WTC11 (cell line): ENCODE measurements around the gene STK35. TPM values are rescaled to one million over a fixed set of nuclear protein-coding genes. Genes with fewer than 3 reads are reported as not detected.

Experiments used
- ATAC-seq: fragments of 200-7000 bp; cut with Tn5 transposase; 2 replicates; pipeline ENCODE4 v1.10.0; 2021; ENCODE audit warnings: mild to moderate bottlenecking, moderate library complexity
- CTCF ChIA-PET: fragments of 300-600 bp; sonication (Branson Sonifier 250); formaldehyde crosslinking; loops from one replicate; lab custom pipeline; 2021; ENCODE audit warnings: antibody characterized with exemption; lab: Charles Lee
- POLR2A ChIA-PET: fragments of 350-600 bp; sonication (Branson Sonifier 250); formaldehyde crosslinking; loops from one replicate; lab custom pipeline; 2021; ENCODE audit warnings: antibody characterized with exemption; lab: Charles Lee
- DNase-seq: peaks from one replicate; pipeline ENCODE4 v3.0.0; 2021; ENCODE audit warnings: low spot score
- H3K27ac Mint-ChIP-seq: 2 replicates; pipeline ENCODE4 v1.8.0; 2021; ENCODE audit warnings: mixed read lengths
- H3K27me3 Mint-ChIP-seq: 2 replicates; pipeline ENCODE4 v1.8.0; 2021; ENCODE audit warnings: low read depth, mild to moderate bottlenecking, moderate library complexity, mixed read lengths
- H3K36me3 Mint-ChIP-seq: 2 replicates; pipeline ENCODE4 v1.8.0; 2021; ENCODE audit warnings: mixed read lengths
- H3K4me1 Mint-ChIP-seq: 2 replicates; pipeline ENCODE4 v1.8.0; 2022; ENCODE audit warnings: mixed read lengths
- H3K4me3 Mint-ChIP-seq: 2 replicates; pipeline ENCODE4 v1.8.0; 2021; ENCODE audit warnings: mild to moderate bottlenecking, moderate library complexity, mixed read lengths
- H3K9me3 Mint-ChIP-seq: 2 replicates; pipeline ENCODE4 v1.8.0; 2021; ENCODE audit warnings: mixed read lengths
- AR ChIP-seq: fragments of 250-450 bp; sonication (Bioruptor Pico); IDR thresholded peaks from 2 replicates; pipeline ENCODE4 v1.9.0; 2021; ENCODE audit warnings: mild to moderate bottlenecking
- ATF1 ChIP-seq: sonication (generic); formaldehyde crosslinking; IDR thresholded peaks from 2 replicates; pipeline ENCODE4 v1.8.1; 2023; ENCODE audit warnings: mild to moderate bottlenecking, moderate library complexity, missing genetic modification reagents
- ATF2 ChIP-seq: sonication (generic); formaldehyde crosslinking; IDR thresholded peaks from 2 replicates; pipeline ENCODE4 v1.8.1; 2022; ENCODE audit warnings: low read depth, missing genetic modification reagents, borderline replicate concordance
- E2F5 ChIP-seq: sonication (generic); formaldehyde crosslinking; IDR thresholded peaks from 2 replicates; pipeline ENCODE4 v1.8.1; 2022; ENCODE audit warnings: mild to moderate bottlenecking, moderate library complexity, missing genetic modification reagents
- ELF4 ChIP-seq: sonication (generic); formaldehyde crosslinking; IDR thresholded peaks from 2 replicates; pipeline ENCODE4 v1.8.1; 2022; ENCODE audit warnings: low read depth, mild to moderate bottlenecking, moderate library complexity, missing genetic modification reagents
- ERG ChIP-seq: fragments of 250-450 bp; sonication (Bioruptor Pico); IDR thresholded peaks from 2 replicates; pipeline ENCODE4 v1.8.0; 2021; ENCODE audit warnings: mild to moderate bottlenecking
- ETV6 ChIP-seq: sonication (generic); formaldehyde crosslinking; IDR thresholded peaks from 2 replicates; pipeline ENCODE4 v1.8.1; 2022; ENCODE audit warnings: mild to moderate bottlenecking, missing genetic modification reagents
- FOXP1 ChIP-seq: sonication (generic); formaldehyde crosslinking; IDR thresholded peaks from 2 replicates; pipeline ENCODE4 v1.8.0; 2022; ENCODE audit warnings: missing genetic modification reagents, mild to moderate bottlenecking, moderate library complexity, borderline replicate concordance
- GTF2I ChIP-seq: fragments of 250-450 bp; sonication (Bioruptor Pico); conservative IDR thresholded peaks from 2 replicates; pipeline ENCODE4 v1.4.0; 2021; ENCODE audit warnings: mild to moderate bottlenecking
- IRF2 ChIP-seq: sonication (generic); formaldehyde crosslinking; IDR thresholded peaks from 2 replicates; pipeline ENCODE4 v1.8.0; 2022; ENCODE audit warnings: low read depth, missing genetic modification reagents, borderline replicate concordance
- KAT7 ChIP-seq: sonication (generic); formaldehyde crosslinking; IDR thresholded peaks from 2 replicates; pipeline ENCODE4 v1.8.1; 2023; ENCODE audit warnings: missing genetic modification reagents, mild to moderate bottlenecking, borderline replicate concordance
- NR1H2 ChIP-seq: sonication (generic); formaldehyde crosslinking; IDR thresholded peaks from 2 replicates; pipeline ENCODE4 v1.9.0; 2021; ENCODE audit warnings: mild to moderate bottlenecking, moderate library complexity, missing genetic modification reagents
- NR3C1 ChIP-seq: sonication (generic); formaldehyde crosslinking; conservative IDR thresholded peaks from 2 replicates; pipeline ENCODE4 v1.8.1; 2023; ENCODE audit warnings: low read depth, mild to moderate bottlenecking, missing genetic modification reagents
- TEAD4 ChIP-seq: sonication (generic); formaldehyde crosslinking; IDR thresholded peaks from 2 replicates; pipeline ENCODE4 v1.8.0; 2022; ENCODE audit warnings: mild to moderate bottlenecking, missing genetic modification reagents
- USF2 ChIP-seq: sonication (generic); formaldehyde crosslinking; IDR thresholded peaks from 2 replicates; pipeline ENCODE4 v1.8.1; 2023; ENCODE audit warnings: mild to moderate bottlenecking, missing genetic modification reagents, moderate library complexity
- ZNF281 ChIP-seq: sonication (generic); formaldehyde crosslinking; IDR thresholded peaks from 2 replicates; pipeline ENCODE4 v1.8.0; 2023; ENCODE audit warnings: mild to moderate bottlenecking, missing genetic modification reagents
- ZNF396 ChIP-seq: fragments of 250-450 bp; sonication (Bioruptor Pico); IDR thresholded peaks from 2 replicates; pipeline ENCODE4 v1.8.0; 2021; ENCODE audit warnings: mild to moderate bottlenecking, moderate library complexity, borderline replicate concordance
- ZNF423 ChIP-seq: fragments of 250-450 bp; sonication (Bioruptor Pico); IDR thresholded peaks from 2 replicates; pipeline ENCODE4 v2.1.2; 2022; ENCODE audit warnings: mild to moderate bottlenecking, moderate library complexity
- total RNA-seq: library from RNA; stranded (reverse); gene quantifications from 3 replicates; pipeline ENCODE4 v1.2.3, GENCODE V29; 2021

STK35 gene
- total RNA-seq, 1 experiment from 2014 or later = 37.2 TPM

GRCh38 chr20:2143594-2143993 is 42.0 kb downstream of the STK35 start:
- POLR2A ChIA-PET = no interaction called here

More at GRCh38 chr20:2143594-2143993, 42.0 kb downstream of the STK35 start:
- H3K36me3 Mint-ChIP-seq = peaks cover 5% of the 10 kb centered on the region
- H3K27ac Mint-ChIP-seq = no peak overlapping the region
- CTCF ChIA-PET = interaction anchor here (0.6 to 1.0 kb wide), 2 partner anchors 29 to 41 kb away, joined by 3 read pairs; no protein-coding TSS in a partner anchor
- TF ChIP-seq ATF1 = no peak
- TF ChIP-seq NR3C1 = no peak
- no peak for TF ChIP-seq KAT7
- TF ChIP-seq AR (CRISPR knock-in tag) = no peak
- TF ChIP-seq IRF2 (CRISPR knock-in tag) = no peak
- no peak for TF ChIP-seq ZNF281 (CRISPR knock-in tag)
- TF ChIP-seq ETV6 (CRISPR knock-in tag) = no peak
- TF ChIP-seq USF2 (CRISPR knock-in tag) = no peak
- no peak for TF ChIP-seq GTF2I (CRISPR knock-in tag)
- no peak for TF ChIP-seq ATF2
- TF ChIP-seq ZNF423 (CRISPR knock-in tag) = no peak
- TF ChIP-seq NR1H2 = no peak
- no peak for TF ChIP-seq TEAD4 (CRISPR knock-in tag)
- no peak for TF ChIP-seq E2F5 (CRISPR knock-in tag)
- TF ChIP-seq FOXP1 (CRISPR knock-in tag) = no peak
- TF ChIP-seq ELF4 = no peak
- no peak for TF ChIP-seq ZNF396 (CRISPR knock-in tag)
- TF ChIP-seq ERG (CRISPR knock-in tag) = no peak
- H3K9me3 Mint-ChIP-seq = no peaks in the 10 kb centered on the region
- H3K27me3 Mint-ChIP-seq = no peaks in the 10 kb centered on the region
- DNase-seq = no peak
- no peak for ATAC-seq
- H3K4me1 Mint-ChIP-seq = peaks cover 7% of the 10 kb centered on the region
- H3K4me3 Mint-ChIP-seq = no peak overlapping the region
